HCT116 (cell line): Measurements from ENCODE around the gene EYA2. TPM values are rescaled to one million over a fixed set of nuclear protein-coding genes. Genes with fewer than 3 reads are reported as not detected.

ENCODE experiments used
- ATAC-seq: fragments of 200-7000 bp; cut with Tn5 transposase; 2 replicates; pipeline ENCODE4 v1.9.1; 2020; ENCODE audit warnings: mild to moderate bottlenecking, moderate library complexity
- BruUV-seq: library from RNA; stranded (reverse); fragments of 400-500 nt; replicated peaks from 2 replicates; lab custom pipeline; 2021; lab: Mats Ljungman, UMichigan
- CTCF ChIA-PET: fragments of 300-600 bp; sonication (Branson Sonifier 250); formaldehyde crosslinking; loops from one replicate; lab custom pipeline; 2021; ENCODE audit warnings: antibody characterized with exemption; lab: Charles Lee
- POLR2A ChIA-PET: fragments of 300-600, 350-600 bp; sonication (Branson Sonifier 250); formaldehyde crosslinking; loops from one replicate; lab custom pipeline; 2021; ENCODE audit warnings: antibody characterized with exemption; lab: Charles Lee
- RAD21 ChIA-PET, 2 experiments: fragments of 300-600 bp; sonication (Branson Sonifier 250); formaldehyde crosslinking; loops; one replicate each; lab custom pipeline; 2023; ENCODE audit warnings: low total read pairs in 2 of 2; ENCODE audit not compliant: uncharacterized antibody in 2 of 2, unreplicated experiment in 2 of 2, low non-redundant PET in 1 of 2; lab: Charles Lee
- DNase-seq: peaks from one replicate; pipeline ENCODE4 v3.0.0-alpha.2; 2010; ENCODE audit warnings: low read depth, low spot score
- H2AFZ ChIP-seq: fragments of 200-600 bp; shearing (Covaris generic), sonication (generic); 2 replicates; pipeline ENCODE4 v1.6.1; 2017; ENCODE audit warnings: low read depth, mixed run types, mixed read lengths, antibody characterized with exemption, low read length; ENCODE audit not compliant: poor library complexity, severe bottlenecking
- H3K27ac ChIP-seq: 2 replicates; pipeline ENCODE4 v1.5.1; 2012; ENCODE audit warnings: low read depth, low read length
- H3K27me3 ChIP-seq: fragments of 200-600 bp; sonication (generic); 2 replicates; pipeline ENCODE4 v1.6.1; 2016; ENCODE audit warnings: mixed run types, low read length, mixed read lengths; ENCODE audit not compliant: insufficient read depth
- H3K36me3 ChIP-seq, 2 experiments: fragments of 200-500 bp in 1 of 2; fragments of 200-600 bp in 1 of 2; sonication (Bioruptor generic) in 1 of 2; sonication (generic) in 1 of 2; 2 replicates each; pipeline versions ENCODE4 v1.5.1 to v1.6.1; 2014 to 2016; ENCODE audit warnings: low read length in 2 of 2, inconsistent platforms in 1 of 2, mixed read lengths in 1 of 2, mixed run types in 1 of 2; ENCODE audit not compliant: insufficient read depth in 2 of 2, control insufficient read depth in 1 of 2
- H3K4me1 ChIP-seq, 2 experiments: fragments of 200-600 bp in 1 of 2; sonication (generic) in 1 of 2; 2 replicates each; pipeline versions ENCODE4 v1.5.1 to v1.6.1; 2012 to 2017; ENCODE audit warnings: low read length in 2 of 2, inconsistent platforms in 1 of 2, mild to moderate bottlenecking in 1 of 2, mixed read lengths in 1 of 2, mixed run types in 1 of 2, moderate library complexity in 1 of 2; ENCODE audit not compliant: insufficient read depth in 2 of 2, control insufficient read depth in 1 of 2
- H3K4me2 ChIP-seq: fragments of 200-600 bp; sonication (generic); 2 replicates; pipeline ENCODE4 v1.6.1; 2017; ENCODE audit warnings: mixed run types, low read length, mixed read lengths
- H3K4me3 ChIP-seq, 2 experiments: fragments of 200-600 bp in 1 of 2; sonication (generic) in 1 of 2; replicated peaks in 1 of 2; 2 replicates each; pipeline ENCODE4 v1.5.1; 2011 to 2016; ENCODE audit warnings: low read length in 2 of 2, control low read depth in 1 of 2, low read depth in 1 of 2, mild to moderate bottlenecking in 1 of 2, mixed read lengths in 1 of 2, mixed run types in 1 of 2
- H3K79me2 ChIP-seq: fragments of 200-600 bp; sonication (generic); 2 replicates; pipeline ENCODE4 v1.6.1; 2017; ENCODE audit warnings: mild to moderate bottlenecking, mixed run types, low read length, moderate library complexity, mixed read lengths; ENCODE audit not compliant: insufficient read depth
- H3K9ac ChIP-seq: fragments of 200-600 bp; sonication (generic); 2 replicates; pipeline ENCODE4 v1.6.1; 2016; ENCODE audit warnings: low read length, mixed read lengths
- H3K9me2 ChIP-seq: fragments of 200-600 bp; sonication (generic), shearing (Covaris generic); 2 replicates; pipeline ENCODE4 v1.6.1; 2017; ENCODE audit warnings: mixed run types, mild to moderate bottlenecking, moderate library complexity; ENCODE audit not compliant: insufficient read depth
- H3K9me3 ChIP-seq, 2 experiments: fragments of 200-500 bp in 1 of 2; fragments of 200-600 bp in 1 of 2; sonication (Bioruptor generic) in 1 of 2; sonication (generic) in 1 of 2; 2 replicates each; pipeline ENCODE4 v1.6.1; 2014 to 2017; ENCODE audit warnings: low read length in 2 of 2, mixed read lengths in 2 of 2, inconsistent platforms in 1 of 2, low read depth in 1 of 2, mild to moderate bottlenecking in 1 of 2, mixed run types in 1 of 2, moderate library complexity in 1 of 2; ENCODE audit not compliant: control insufficient read depth in 1 of 2, insufficient read depth in 1 of 2
- H4K20me1 ChIP-seq: fragments of 200-600 bp; sonication (generic), shearing (Covaris generic); 2 replicates; pipeline ENCODE4 v1.6.1; 2017; ENCODE audit warnings: mixed run types, mild to moderate bottlenecking, moderate library complexity; ENCODE audit not compliant: insufficient read depth
- CEBPB ChIP-seq: IDR thresholded peaks from 2 replicates; pipeline ENCODE4 v1.6.1; 2012; ENCODE audit warnings: low read depth
- EGR1 ChIP-seq: IDR thresholded peaks from 2 replicates; pipeline ENCODE4 v1.6.1; 2012; ENCODE audit warnings: low read depth
- ELF1 ChIP-seq: IDR thresholded peaks from 2 replicates; pipeline ENCODE4 v1.6.1; 2012; ENCODE audit warnings: low read depth, borderline replicate concordance
- EZH2 ChIP-seq: fragments of 200-600 bp; sonication (generic); IDR thresholded peaks from 2 replicates; pipeline ENCODE4 v1.6.1; 2017; ENCODE audit warnings: antibody characterized with exemption, mixed run types
- EZH2phosphoT487 ChIP-seq: fragments of 200-600 bp; IDR thresholded peaks from 2 replicates; pipeline ENCODE4 v1.6.1; 2018; ENCODE audit warnings: antibody characterized with exemption, borderline replicate concordance
- FOSL1 ChIP-seq: IDR thresholded peaks from 2 replicates; pipeline ENCODE4 v1.6.1; 2012; ENCODE audit warnings: low read depth
- JUND ChIP-seq: IDR thresholded peaks from 2 replicates; pipeline ENCODE4 v1.6.1; 2012
- POLR2A ChIP-seq: IDR thresholded peaks from 2 replicates; pipeline ENCODE4 v1.7.0; 2011; ENCODE audit warnings: borderline replicate concordance; ENCODE audit not compliant: insufficient read depth, insufficient read length; ENCODE audit errors: extremely low read depth
- SIN3A ChIP-seq: IDR thresholded peaks from 2 replicates; pipeline ENCODE4 v1.6.1; 2012; ENCODE audit warnings: low read depth
- SP1 ChIP-seq: IDR thresholded peaks from 2 replicates; pipeline ENCODE4 v1.6.1; 2012; ENCODE audit warnings: low read depth
- YY1 ChIP-seq: IDR thresholded peaks from 2 replicates; pipeline ENCODE4 v1.6.1; 2011; ENCODE audit warnings: low read length, low read depth, moderate library complexity, mild to moderate bottlenecking; ENCODE audit not compliant: insufficient replicate concordance; ENCODE audit errors: extremely low read depth
- ZFX ChIP-seq: fragments of 450-650 bp; IDR thresholded peaks from 2 replicates; pipeline ENCODE4 v1.6.1; 2017
- intact Hi-C: fragments of 100-400 bp; cut with micrococcal nuclease; formaldehyde crosslinking; loops from 2 replicates; pipeline ENCODE4 v1.10.0; 2022
- total RNA-seq: library from RNA; stranded (reverse); gene quantifications from one replicate; pipeline ENCODE4 v1.2.1, GENCODE V29; 2021; ENCODE audit not compliant: unreplicated experiment
- TF ChIP-seq, protein P1 (sequence below), 3 experiments: fragments of 200-600 bp in 1 of 3; sonication (generic) in 1 of 3; IDR thresholded peaks in 2 of 3; conservative IDR thresholded peaks in 1 of 3; 2 replicates each; pipeline ENCODE4 v1.5.1; 2012 to 2017; ENCODE audit warnings: low read depth in 2 of 3, low read length in 2 of 3, antibody characterized with exemption in 1 of 3, borderline replicate concordance in 1 of 3, control low read depth in 1 of 3, mild to moderate bottlenecking in 1 of 3, mixed read lengths in 1 of 3, mixed run types in 1 of 3, moderate library complexity in 1 of 3; ENCODE audit not compliant: insufficient read depth in 1 of 3
- TF ChIP-seq, protein P2 (sequence below): IDR thresholded peaks from 2 replicates; pipeline ENCODE4 v1.6.1; 2012
- TF ChIP-seq, protein P3 (sequence below): IDR thresholded peaks from 2 replicates; pipeline ENCODE4 v1.6.1; 2012

The EYA2 gene
- total RNA-seq, 1 experiment from 2014 or later, result not detected

DNA sequence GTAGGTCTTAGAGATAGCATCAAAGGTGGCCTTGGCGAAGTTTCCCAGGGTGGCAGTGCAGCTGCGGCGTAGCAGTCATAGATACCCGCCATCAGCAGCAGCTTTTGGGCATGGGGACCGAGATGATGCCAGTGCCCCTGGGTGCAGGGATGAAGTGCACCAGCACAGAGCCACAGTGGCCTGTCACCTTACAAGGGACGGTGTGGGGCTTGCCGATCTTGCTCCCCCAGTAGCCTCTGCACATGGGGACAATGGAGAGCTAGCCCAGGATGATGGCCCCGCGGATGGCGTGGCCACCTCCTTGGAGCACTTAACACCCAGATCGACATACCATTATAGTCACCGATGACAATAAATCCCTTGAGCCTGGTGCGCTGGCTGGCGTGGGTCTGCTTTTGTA is 266.3 kb downstream of the EYA2 start:
- no peaks in the 10 kb centered on the region for H3K79me2 ChIP-seq
- intact Hi-C loops, result no loop called here
- H3K9me2 ChIP-seq, result no peaks in the 10 kb centered on the region
- no peak for ATAC-seq
- no peak overlapping the region for H3K4me3 ChIP-seq
- H3K27me3 ChIP-seq, result no peaks in the 10 kb centered on the region
- CTCF ChIA-PET, result no interaction called here
- no peak overlapping the region for H3K27ac ChIP-seq
- H3K9ac ChIP-seq, result no peak overlapping the region
- no peaks in the 10 kb centered on the region for H3K36me3 ChIP-seq
- no peaks in the 10 kb centered on the region for H4K20me1 ChIP-seq
- DNase-seq, result no peak
- RAD21 ChIA-PET, result no interaction called here
- H3K4me2 ChIP-seq, result no peak overlapping the region
- TF ChIP-seq, protein P1, sequence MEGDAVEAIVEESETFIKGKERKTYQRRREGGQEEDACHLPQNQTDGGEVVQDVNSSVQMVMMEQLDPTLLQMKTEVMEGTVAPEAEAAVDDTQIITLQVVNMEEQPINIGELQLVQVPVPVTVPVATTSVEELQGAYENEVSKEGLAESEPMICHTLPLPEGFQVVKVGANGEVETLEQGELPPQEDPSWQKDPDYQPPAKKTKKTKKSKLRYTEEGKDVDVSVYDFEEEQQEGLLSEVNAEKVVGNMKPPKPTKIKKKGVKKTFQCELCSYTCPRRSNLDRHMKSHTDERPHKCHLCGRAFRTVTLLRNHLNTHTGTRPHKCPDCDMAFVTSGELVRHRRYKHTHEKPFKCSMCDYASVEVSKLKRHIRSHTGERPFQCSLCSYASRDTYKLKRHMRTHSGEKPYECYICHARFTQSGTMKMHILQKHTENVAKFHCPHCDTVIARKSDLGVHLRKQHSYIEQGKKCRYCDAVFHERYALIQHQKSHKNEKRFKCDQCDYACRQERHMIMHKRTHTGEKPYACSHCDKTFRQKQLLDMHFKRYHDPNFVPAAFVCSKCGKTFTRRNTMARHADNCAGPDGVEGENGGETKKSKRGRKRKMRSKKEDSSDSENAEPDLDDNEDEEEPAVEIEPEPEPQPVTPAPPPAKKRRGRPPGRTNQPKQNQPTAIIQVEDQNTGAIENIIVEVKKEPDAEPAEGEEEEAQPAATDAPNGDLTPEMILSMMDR (IDR thresholded peaks at IDR 0.05 in 2 of 3, conservative IDR thresholded peaks at IDR 0.05 in 1 of 3; ENCODE audit: borderline replicate concordance in 1 of 3, insufficient read depth in 1 of 3, low read depth in 2 of 3, low read length in 2 of 3), result no peak
- no peak for TF ChIP-seq JUND
- TF ChIP-seq SP1, result no peak
- no peak for TF ChIP-seq CEBPB
- no peak for TF ChIP-seq EZH2
- TF ChIP-seq, protein P2, sequence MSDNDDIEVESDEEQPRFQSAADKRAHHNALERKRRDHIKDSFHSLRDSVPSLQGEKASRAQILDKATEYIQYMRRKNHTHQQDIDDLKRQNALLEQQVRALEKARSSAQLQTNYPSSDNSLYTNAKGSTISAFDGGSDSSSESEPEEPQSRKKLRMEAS, result no peak
- TF ChIP-seq POLR2A, result no peak
- no peak for TF ChIP-seq ELF1
- no peaks in the 10 kb centered on the region for H3K9me3 ChIP-seq
- H3K4me1 ChIP-seq, result peaks cover 0 to 2% of the 10 kb centered on the region in 2 experiments; a peak in 1 of 4 replicates
- POLR2A ChIA-PET, result no interaction called here
- H2AFZ ChIP-seq, result no peak overlapping the region
- no TSS peak for BruUV-seq

DNA sequence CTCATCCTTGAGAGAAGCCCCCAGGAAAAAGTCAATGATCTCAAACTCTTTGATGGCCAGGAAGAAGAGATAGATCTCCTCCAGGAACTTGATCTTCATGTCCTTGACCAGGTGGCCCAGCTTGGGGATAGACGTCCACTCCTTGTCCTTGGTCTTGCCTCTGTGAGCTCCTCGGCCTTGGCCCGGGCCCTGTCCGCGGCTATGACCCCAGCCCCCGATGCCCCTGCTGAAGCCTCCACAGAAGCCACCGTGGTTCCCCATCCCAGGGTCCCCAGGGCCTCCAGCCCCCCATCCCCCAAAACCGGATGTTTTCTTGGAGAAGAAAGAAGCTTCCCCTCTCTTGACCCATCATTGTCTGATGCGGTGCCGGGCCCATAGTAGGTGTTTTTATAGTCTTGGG is 266.8 kb downstream of the EYA2 start:
- DNase-seq, result no peak
- TF ChIP-seq, protein P1 (IDR thresholded peaks at IDR 0.05 in 2 of 3, conservative IDR thresholded peaks at IDR 0.05 in 1 of 3; ENCODE audit: borderline replicate concordance in 1 of 3, insufficient read depth in 1 of 3, low read depth in 2 of 3, low read length in 2 of 3), result no peak
- no peak for TF ChIP-seq ELF1
- no peak for TF ChIP-seq ZFX
- TF ChIP-seq EGR1, result no peak
- no peak for TF ChIP-seq SIN3A
- TF ChIP-seq YY1, result no peak
- TF ChIP-seq JUND, result no peak
- TF ChIP-seq EZH2phosphoT487, result no peak
- TF ChIP-seq, protein P3, sequence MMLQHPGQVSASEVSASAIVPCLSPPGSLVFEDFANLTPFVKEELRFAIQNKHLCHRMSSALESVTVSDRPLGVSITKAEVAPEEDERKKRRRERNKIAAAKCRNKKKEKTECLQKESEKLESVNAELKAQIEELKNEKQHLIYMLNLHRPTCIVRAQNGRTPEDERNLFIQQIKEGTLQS, result no peak
- no peak for TF ChIP-seq FOSL1

More for the DNA sequence above, 266.8 kb downstream of the EYA2 start:
- no peak overlapping the region for H2AFZ ChIP-seq
- H3K4me2 ChIP-seq, result no peak overlapping the region
- H3K9ac ChIP-seq, result no peak overlapping the region
- CTCF ChIA-PET, result no interaction called here
- no peak overlapping the region for H3K27ac ChIP-seq
- no peaks in the 10 kb centered on the region for H4K20me1 ChIP-seq
- no peaks in the 10 kb centered on the region for H3K27me3 ChIP-seq
- POLR2A ChIA-PET, result no interaction called here
- H3K9me3 ChIP-seq, result no peaks in the 10 kb centered on the region
- BruUV-seq, result no TSS peak
- H3K4me3 ChIP-seq, result no peak overlapping the region
- H3K79me2 ChIP-seq, result no peaks in the 10 kb centered on the region
- peaks cover 0 to 2% of the 10 kb centered on the region in 2 experiments; a peak in 1 of 4 replicates for H3K4me1 ChIP-seq
- RAD21 ChIA-PET, result no interaction called here
- H3K9me2 ChIP-seq, result no peaks in the 10 kb centered on the region
- intact Hi-C loops, result no loop called here
- ATAC-seq, result no peak
- no peaks in the 10 kb centered on the region for H3K36me3 ChIP-seq
